Coronary artery (tissue), 2 donors: ENCODE results near the gene TTC39A.

Source experiments
- DNase-seq: peaks from one replicate; pipeline ENCODE4 v3.0.0-alpha.2; 2017; ENCODE audit warnings: low spot score
- H3K27ac ChIP-seq, 2 donors: fragments of 200-600 bp; sonication (generic); one replicate each; pipeline ENCODE4 v1.5.1; 2016 to 2019
- H3K4me3 ChIP-seq: fragments of 200-600 bp; sonication (generic); 2 replicates; pipeline ENCODE4 v1.5.1; 2016; ENCODE audit warnings: mild to moderate bottlenecking, moderate library complexity
- CTCF ChIP-seq: fragments of 200-600 bp; sonication (generic); IDR thresholded peaks from one replicate; pipeline ENCODE4 v1.5.1; 2019; ENCODE audit warnings: antibody characterized with exemption

The TTC39A gene

GRCh38 chr1:51345300-51345687 is 14.9 kb upstream of the TTC39A start:
- DNase-seq = no peak
- no peak for TF ChIP-seq CTCF
- Histone ChIP-seq H3K27ac (no peak overlapping the region), H3K4me3 (no peak overlapping the region)

GRCh38 chr1:51344602-51345299 is 14.4 kb upstream of the TTC39A start:
- Histone ChIP-seq H3K4me3 (peak overlapping the region; percentile 56), H3K27ac (no peak overlapping the region)
- DNase-seq = no peak
- TF ChIP-seq CTCF = no peak

- Histone ChIP-seq H3K4me3 (no peak overlapping the region), H3K27ac (no peak overlapping the region)
- DNase-seq = no peak
- TF ChIP-seq CTCF = no peak
Measured at GRCh38 chr1:51344276-51344601, 13.9 kb upstream of the TTC39A start.

GRCh38 chr1:51343624-51344023 is 13.3 kb upstream of the TTC39A start:
- no peak for DNase-seq
- H3K27ac ChIP-seq = no peak overlapping the region
- no peak for TF ChIP-seq CTCF
- no peak overlapping the region for H3K4me3 ChIP-seq

- no peak for DNase-seq
- no peak for TF ChIP-seq CTCF
- Histone ChIP-seq H3K4me3 (no peak overlapping the region), H3K27ac (no peak overlapping the region)
Measured at GRCh38 chr1:51342591-51343206, 12.3 kb upstream of the TTC39A start.

- TF ChIP-seq CTCF = no peak
- H3K27ac ChIP-seq = no peak overlapping the region
- DNase-seq = no peak
Measured at GRCh38 chr1:51341876-51342496, 11.6 kb upstream of the TTC39A start.

GRCh38 chr1:51340380-51340779 is 10.0 kb upstream of the TTC39A start:
- Histone ChIP-seq H3K27ac (no peak overlapping the region), H3K4me3 (no peak overlapping the region)
- DNase-seq = no peak
- TF ChIP-seq CTCF = no peak

More at GRCh38 chr1:51341876-51342496, 11.6 kb upstream of the TTC39A start:
- no peak overlapping the region for H3K4me3 ChIP-seq
